Fibroblast of skin of back (primary cell): Measurements from ENCODE around the gene SPOCK2. TPM values are rescaled to one million over a fixed set of nuclear protein-coding genes. Genes with fewer than 3 reads are reported as not detected.
A peak's percentile ranks its signal among the peaks of the same experiment; 100 is the strongest.
"Not testable (repeated sequence)": the region's sequence is repeated elsewhere in the genome, so short reads cannot be mapped to it uniquely, and the experiment has no call there.

Source experiments
- DNase-seq: peaks from one replicate; pipeline ENCODE4 v3.0.0-alpha.2; 2013
- polyA plus RNA-seq, 2 experiments: library from polyadenylated mRNA; unstranded; fragments of 120-200 nt; gene quantifications; one replicate each; pipeline ENCODE4 v1.2.1, GENCODE V29; 2013; ENCODE audit not compliant: insufficient read length in 2 of 2

The SPOCK2 gene, protein sequence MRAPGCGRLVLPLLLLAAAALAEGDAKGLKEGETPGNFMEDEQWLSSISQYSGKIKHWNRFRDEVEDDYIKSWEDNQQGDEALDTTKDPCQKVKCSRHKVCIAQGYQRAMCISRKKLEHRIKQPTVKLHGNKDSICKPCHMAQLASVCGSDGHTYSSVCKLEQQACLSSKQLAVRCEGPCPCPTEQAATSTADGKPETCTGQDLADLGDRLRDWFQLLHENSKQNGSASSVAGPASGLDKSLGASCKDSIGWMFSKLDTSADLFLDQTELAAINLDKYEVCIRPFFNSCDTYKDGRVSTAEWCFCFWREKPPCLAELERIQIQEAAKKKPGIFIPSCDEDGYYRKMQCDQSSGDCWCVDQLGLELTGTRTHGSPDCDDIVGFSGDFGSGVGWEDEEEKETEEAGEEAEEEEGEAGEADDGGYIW
- 0.08 TPM for polyA plus RNA-seq (2013, experiment 1 of 2; ENCODE audit: insufficient read length)
- polyA plus RNA-seq (2013, experiment 2 of 2; ENCODE audit: insufficient read length): 0.02 TPM

DNA sequence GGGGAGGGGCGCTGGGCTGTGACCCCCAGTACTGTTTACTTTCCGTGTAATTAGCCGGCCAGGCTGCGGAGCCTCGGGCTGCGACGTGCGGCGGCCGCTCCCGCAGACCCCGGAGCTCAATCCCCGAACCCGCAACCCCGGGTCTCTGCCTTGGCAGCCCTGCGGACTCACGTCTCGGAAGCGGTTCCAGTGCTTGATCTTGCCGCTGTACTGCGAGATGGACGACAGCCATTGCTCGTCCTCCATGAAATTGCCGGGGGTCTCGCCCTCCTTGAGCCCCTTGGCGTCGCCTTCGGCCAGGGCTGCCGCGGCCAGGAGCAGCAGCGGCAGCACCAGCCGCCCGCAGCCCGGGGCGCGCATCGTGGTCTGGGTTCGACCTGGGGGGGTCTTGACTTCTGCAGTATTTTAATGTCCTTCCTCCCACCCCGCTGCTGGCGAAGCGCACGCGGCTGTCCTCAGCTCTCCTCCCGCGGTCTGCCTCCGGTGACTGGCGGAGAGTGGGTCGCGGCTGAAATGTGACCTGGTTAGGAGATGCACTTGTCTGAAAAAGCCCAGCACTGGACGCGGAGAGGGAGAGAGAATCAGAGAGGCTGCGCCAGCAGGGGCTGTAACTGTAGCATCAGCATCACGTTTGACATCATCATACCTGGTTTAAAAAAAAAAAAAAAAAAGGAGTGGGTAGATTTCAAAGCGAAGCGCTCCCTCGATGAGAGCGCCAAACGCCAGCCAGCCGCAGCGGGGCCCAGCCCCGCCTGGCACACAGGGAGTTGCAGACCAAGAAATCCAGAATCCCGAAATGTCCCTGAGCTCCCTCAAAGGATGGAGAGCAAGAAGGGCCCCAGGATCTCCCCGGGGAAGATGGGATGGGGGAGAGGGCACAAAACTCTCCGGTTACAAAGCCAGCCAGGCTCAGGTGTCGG lies at the start of gene SPOCK2:
Gene SPOCK2 (minus strand): TSS at position 583 of the 920 bp plus-strand sequence. CDS start 223 bp downstream, at position 360.
- DNase-seq: peak; percentile 7

DNA sequence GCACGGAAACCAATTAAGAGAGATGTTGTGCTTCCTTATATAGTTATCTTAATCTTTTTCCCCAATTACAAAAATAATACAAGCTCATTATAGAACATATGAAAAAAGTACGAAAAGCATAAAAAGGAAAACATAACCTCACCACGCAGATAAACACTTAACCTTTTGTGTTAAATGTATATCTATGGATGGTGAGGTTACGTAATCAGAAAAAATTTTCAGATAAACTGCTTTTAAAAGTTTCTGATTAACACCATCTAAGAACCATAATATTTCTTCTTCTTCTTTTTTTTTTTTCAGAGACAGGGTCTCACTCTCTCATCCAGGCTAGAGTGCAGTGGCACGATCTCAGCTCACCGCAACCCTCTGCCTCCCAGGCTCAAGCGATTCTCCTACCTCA lies 49.2 kb upstream of the SPOCK2 start:
- DNase-seq: no peak

DNA sequence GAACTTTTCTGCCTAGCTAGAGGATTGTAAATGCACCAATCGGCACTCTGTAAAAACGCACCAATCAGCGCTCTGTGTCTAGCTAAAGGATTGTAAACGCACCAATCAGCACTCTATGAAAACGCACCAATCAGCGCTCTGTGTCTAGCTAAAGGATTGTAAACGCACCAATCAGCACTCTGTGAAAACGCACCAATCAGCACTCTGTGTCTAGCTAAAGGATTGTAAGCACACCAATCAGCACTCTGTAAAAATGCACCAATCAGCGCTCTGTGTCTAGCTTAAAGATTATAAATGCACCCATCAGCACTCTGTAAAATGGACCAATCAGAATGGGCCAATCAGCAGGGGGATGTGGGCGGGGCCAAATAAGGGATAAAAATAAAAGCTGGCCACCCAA lies 47.9 kb upstream of the SPOCK2 start:
- not testable (repeated sequence) for DNase-seq

DNA sequence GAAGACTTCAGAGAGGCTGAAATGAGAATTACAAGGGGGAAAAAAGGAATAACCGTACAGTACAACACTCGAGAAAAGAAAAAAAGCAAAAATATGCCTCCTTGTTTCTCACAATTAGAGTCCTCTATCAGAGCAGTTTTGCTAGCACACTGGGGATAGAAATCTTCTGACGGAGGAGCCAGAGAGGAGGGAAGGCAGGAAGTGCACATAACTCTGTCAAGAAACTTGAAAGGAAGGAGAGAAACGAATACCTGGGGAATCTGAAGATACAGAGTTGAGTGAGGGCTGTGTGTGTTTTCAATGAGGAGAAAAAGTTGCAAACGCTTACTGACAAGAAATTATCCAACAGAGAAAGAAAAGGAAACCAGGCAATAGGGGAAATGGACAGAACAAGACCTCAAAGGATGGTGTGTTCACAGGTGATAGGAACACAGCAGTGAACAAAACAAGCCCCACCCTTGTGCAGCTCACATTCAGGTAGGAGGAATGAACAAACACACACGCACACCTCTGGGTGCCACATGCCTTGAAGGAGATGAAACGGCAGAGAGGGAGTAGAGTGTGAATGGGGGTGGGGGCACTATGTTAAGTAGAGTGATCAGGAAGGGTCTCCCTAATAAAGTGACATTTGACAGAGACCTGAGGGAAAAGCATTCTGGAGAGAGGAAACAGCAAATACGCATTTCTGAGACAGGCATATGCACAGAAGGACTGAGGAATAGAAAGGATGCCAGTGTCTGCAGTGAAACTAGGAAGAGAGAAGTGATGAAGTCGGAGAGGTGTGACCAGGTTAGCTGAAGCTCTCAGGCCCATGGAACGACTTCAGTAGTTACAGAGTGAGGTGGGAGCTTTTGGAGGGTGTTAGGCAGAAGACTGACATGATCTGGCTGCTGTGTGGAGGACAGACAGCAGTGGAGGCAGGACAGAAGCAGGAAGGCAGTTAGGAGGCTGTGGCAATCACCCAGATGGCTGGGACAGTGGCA lies 46.7 kb upstream of the SPOCK2 start:
- DNase-seq: no peak

DNA sequence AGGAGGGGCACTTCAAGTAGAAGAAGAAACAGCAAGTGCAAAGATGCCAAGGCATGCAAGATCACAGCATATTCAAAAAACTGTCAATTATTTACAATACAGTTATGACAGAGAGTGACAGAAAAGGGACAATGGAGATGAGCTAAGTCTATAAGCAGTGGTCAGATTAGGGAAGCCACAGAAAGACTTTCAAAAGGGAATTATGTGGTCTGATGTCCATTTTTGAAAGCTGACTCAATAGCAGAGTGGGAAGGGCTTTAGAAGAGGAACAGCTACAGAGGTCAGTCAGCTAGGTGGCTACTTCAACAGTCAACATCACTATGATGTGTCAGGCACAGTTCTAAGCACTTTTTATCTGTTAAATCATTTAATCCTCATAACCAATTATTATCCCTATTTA lies 45.2 kb upstream of the SPOCK2 start:
- DNase-seq: peak; percentile 82

DNA sequence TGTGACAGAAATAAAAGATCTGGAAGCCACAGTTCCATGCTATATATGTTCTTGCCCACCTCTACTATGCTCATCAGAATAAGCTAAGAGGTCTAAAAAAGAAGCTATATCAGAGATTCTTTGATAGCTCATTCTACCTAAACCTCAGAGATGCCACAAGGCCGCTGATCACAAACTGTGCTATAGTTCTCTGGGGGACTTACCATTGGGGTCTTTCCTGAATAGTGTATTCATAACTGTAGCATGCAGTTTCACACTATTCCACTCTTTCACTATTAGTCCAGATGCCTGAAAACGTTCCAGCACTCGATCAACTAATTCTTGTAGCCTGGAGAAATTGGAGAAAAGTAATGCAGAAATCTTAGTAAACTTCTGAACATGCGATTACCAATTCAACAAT lies 44.5 kb upstream of the SPOCK2 start:
- no peak for DNase-seq

DNA sequence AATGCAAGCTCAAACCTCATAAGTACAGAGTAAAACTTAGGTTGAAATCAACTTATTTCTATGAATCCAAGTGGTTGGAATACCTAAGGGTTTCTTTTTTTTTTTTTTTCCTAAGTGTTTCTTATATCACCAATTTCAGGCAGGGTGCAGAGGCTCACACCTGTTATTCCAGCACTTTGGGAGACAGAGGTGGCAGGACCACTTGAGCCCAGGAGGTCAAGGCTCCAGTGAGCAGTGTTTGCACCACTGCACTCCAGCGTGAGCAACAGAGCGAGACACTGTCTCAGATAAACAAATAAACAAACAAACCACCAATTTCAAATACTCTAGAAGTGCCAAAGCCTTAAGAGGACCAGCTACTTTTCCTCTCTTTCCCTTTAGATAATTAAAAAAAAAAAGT lies 39.2 kb upstream of the SPOCK2 start:
- no peak for DNase-seq

DNA sequence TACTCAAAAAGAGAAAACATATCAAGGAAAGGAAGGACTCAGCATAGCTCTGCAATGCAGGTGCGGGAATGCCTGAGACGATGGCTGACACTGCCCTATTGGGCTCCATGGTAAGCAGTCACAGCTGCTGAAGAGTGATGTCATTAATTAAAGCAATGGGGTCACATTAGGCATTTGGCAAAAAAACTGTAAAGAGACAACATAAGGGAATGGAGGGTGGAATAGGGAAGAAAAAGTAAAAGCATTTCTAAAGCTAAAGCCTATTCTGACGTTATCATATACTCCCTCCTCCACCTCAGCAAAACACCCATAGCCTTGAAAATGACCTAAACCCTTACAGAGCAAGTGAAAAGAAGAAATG lies 38.5 kb upstream of the SPOCK2 start:
- DNase-seq: no peak

DNA sequence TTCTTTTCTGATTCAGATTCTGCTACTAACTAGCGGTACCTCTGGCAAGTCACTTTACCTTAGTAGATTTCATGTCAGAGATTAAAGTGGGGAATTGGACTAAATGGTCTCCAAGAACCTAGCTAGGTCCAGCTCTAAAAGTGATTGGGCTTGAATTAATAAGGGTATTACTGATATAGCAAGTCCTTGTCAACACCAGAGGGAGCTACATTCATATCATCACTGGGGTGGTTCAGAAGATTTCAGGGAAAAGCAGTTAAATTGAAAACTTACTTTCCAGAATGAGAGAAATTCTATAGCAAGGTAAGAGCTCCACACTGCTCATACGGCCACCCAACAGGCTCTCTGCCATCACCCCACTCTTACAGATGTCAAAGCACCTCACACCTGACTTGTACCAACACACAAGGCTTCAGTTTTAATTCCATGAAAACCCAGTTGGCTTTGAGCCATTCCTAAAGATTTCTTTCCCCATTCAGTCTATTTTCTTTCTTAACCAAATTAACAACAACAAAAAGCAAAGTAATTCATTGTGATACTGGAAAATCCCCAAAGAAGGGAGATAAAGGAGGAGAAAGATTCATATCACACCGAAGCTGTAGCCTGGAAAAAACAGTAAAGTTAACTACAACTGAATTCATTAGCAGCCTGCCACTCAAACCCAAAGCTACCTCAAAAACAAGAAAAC lies 38.0 kb upstream of the SPOCK2 start:
- DNase-seq: peak; percentile 44

DNA sequence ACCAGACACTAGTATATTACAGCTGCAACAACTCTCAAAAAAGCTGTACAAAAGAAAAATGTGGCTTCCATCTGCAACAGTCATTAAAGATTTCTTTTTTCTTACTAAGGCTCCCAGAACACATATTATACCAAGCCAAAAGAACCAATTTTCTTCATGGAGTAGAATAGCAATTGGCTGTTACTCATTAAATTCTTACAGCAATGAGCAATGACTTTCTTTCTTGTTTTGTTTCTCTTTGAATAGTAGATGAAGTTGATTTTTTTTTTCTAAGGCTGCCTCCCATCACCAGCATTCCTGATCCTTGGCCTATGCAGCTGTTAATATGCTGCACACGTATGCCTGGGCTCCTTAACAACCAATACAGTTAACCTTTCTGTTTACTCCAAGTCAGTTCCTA lies 36.6 kb upstream of the SPOCK2 start:
- DNase-seq: peak; percentile 56

DNA sequence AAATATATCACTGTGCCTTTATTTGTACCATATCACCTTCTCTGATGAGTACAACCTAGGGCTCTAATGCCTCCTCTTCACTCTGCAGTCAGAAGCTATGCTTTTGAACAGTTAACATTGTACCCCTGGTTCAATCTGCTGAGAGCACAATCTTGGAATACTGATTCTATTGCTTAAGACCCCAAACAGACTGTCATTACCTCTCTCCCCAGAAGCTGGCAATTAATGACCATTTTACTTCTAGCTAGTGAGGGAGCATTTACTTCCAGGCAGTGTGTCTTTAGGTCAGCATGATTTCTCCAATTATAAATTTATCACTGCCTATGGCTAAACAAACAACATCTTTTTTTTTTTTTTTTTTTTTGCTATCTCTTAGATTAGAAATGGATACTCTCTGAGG lies 36.0 kb upstream of the SPOCK2 start:
- no peak for DNase-seq

DNA sequence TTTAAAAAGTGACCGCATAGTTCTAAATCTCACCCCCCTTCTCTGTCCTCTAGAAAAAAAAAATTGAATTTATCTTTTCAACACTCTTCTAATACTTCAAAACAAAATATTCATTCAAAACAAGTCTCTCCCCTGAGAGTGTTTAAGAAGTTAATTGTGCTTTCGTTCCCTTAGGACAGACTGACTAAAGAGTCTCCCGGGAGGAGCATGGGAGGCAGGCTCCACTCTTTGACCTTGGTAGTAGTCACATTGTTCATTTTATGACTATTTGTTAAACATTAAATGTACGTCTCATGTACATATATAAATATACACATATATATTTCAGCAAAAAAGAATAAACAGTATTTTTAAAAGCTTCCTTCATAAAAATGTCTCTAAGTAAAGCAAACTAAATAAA lies 35.3 kb upstream of the SPOCK2 start:
- DNase-seq: no peak

DNA sequence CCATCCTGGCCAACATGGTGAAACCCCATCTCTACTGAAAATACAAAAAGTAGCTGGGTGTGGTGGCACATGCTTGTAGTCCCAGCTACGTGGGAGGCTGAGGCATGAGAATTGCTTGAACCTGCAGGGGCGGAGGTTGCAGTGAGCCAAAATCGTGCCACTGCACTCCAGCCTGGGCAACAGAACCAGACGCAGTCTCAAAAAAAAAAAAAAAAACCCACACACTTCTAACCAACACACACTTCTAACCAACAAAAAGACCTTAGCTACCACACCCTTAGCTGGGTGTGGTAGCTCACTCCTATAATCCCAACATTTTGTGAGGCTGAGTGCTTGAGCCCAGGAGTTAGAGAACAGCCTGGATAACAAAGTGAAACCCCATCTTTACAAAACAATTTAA lies 33.9 kb upstream of the SPOCK2 start:
- no peak for DNase-seq

DNA sequence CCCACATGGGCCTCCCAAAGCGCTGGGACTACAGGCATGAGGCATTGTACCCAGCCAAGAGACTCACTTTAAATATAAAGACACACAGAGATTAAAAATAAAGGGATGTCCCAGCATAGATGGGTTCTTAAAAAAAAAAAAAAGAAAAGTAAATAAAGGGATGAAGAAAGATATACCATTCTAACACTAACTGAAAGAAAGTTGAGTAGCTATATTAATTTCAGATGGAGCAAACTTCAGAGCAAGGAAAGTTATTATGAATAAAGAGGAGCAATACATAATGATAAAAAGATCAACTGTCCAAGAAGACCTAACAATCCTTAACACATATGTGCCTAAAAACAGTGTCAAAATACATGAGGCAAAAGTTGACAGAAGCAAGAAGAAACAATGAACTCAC lies 33.0 kb upstream of the SPOCK2 start:
- DNase-seq: no peak

DNA sequence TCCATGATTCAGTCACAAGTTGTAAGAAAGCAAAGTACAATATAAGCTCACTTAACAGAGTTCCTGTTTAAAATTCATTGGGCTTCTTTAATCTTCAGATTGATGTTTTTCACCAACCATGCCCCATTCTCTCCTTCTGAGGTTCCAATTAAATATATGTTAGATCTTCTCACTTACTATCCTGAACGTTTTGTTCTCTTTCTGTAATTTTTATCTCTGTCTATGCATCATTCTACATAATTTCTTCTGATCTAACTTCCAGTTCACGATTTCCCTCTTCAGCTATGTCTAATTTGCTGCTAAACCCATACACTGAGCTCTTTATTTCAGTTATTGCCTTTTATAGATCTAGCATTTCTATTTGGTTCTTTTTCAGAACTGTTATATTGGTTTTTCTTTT lies 28.0 kb upstream of the SPOCK2 start:
- no peak for DNase-seq

DNA sequence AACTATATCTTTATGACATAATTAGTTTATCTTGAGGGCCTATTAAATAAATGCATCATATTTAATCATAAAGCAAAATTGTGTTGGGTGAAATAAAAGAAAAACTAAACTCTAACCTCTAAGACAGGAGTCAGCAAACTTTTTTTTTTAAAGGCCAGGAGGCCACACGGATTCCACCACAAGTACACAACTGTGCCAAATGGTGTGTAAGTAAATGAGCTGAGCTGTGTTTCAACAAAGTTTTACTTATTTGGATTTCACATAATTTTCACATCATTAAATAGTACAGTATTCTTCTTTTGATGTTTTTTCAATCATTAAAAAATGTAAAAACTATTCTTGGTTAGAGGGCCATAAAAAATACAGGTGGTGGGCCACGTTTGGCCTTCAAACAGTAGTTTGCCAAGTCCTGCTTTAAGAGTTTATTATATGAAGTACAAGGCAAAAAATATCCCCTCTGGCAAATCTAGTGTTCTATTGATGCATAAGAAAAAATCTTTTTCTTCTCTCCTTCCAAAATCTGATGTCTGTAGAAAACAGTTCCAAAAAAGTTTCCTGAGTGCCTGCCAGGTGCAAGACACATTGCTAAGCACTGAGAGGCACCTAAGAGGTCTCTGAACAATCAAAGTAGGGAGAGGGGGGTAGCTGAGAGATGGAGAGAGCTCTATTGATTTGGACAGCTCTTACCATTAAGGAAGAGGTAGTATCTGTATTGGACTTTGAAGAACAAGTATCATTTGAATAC lies 26.5 kb upstream of the SPOCK2 start:
- no peak for DNase-seq

DNA sequence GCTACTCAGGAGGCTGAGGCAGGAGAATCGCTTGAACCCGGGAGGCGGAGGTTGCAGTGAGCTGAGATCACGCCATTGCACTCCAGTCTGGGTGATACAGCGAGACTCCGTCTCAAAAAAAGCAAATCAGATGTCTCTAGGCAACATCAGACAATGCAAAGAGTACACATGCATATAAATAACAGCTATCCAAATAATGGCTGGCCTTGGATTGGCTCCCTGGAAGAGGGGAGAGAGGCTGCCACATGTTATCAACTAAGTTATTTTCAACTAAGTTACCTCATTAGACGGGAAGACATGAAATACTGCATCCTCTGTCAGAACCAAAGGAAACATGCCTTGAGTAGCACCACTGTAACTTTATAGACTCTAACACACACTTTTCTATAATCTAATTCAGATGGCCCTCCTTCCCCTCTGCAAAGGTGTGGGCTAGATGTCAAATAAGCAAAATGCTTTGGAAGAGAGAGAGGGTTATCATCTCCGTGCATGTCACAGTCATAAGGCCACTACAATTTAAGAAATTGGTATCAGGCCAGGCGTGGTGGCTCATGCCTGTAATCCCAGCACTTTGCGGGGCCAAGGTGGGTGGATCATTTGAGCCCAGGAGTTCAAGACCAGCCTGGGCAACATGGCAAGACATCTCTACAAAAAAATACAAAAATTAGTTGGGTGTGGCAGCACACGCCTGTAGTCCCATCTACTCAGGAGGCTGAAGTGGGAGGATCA lies 22.5 kb upstream of the SPOCK2 start:
- DNase-seq: no peak

DNA sequence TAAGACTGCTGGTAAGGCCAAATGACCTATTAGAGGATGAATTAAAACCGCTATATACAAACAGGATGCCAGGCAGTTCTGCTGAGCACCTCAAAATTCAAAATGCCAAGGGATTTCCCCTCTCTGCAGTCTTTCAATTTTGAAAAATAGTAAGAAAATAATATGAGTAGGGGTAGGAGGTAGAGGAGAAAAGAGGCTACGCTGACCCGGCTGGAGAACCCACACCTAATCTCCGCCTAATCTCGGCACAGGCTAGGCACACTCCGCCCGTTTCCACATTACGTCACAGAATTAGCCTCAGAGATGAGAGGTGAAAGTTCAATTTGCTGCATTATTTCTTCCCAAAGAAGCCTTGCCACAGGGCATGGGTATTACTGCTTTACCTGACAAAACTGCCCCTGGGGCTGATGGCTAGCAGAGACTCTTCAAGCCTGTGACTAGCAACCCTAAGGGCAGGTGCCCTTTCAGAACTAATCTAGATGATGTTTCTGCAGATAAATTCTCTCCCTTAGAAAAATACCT lies 21.3 kb upstream of the SPOCK2 start:
- no peak for DNase-seq

DNA sequence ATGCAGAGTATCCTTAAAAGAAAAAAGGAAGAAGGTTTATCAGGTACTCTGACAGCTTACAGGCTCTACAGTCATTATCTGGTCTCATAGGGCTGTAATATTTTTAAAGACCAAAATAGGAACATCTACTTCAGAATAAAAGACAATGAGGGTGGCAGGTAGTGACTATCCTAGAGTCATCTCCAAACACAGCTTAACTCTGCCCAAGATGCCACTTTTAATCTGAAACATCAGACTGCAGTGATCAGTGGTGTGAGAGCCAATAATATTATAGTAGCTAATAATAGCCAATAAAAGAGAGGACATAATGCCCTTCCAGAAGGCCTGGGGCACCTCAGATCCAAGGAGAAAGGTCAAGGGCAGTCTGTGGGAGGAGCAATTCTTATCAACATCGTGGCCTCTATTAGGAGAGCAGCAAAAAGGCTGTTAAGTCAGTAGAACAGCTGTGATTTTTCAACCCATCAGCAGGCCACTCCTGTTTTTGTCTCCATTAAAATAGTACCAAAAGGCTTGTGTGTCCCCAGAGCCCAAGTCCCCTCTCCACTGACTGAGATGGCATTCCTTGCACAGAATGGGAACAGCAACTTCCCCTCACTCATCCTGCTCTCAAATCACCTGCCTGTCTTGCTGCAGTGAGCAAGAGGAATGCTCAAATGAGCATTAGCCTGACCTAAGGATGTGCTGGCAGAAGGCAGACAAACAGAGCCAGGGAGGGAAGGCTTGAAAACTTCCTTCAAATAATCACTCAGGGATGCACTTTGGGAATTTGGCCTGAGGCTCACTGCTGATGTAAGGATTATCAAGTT lies 20.7 kb upstream of the SPOCK2 start:
- no peak for DNase-seq
